ENCODE results near the gene TCF7L2.

TCF7L2 gene

GRCh38 chr10:113121153-113121552, 171.1 kb downstream of the TCF7L2 start:
- no peak for DNase-seq (ENCODE audit: low read depth, low spot score)

DNA sequence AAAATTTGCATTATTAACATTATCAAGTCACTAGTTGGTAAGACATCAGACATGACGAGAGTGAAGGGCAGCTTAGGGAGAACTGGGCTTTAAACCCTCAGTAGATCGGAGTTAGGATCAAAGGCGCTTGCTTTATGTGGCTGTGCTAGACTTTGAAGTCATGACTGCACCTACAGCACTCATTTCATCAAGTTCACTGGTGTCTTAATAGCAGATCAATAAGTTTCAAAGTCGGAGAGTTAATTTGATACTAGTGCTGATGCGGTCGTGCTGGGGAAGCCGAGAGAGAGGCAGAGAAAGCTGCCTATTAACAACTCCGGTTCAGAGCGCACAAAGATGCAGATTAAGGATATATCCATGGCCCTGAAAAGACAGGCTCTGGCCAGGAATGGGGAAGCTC, 172.9 kb downstream of the TCF7L2 start:
- no peak for DNase-seq (ENCODE audit: low read depth, low spot score)

- DNase-seq (ENCODE audit: low read depth, low spot score) = no peak
These were observed 174.7 kb downstream of the TCF7L2 start for GRCh38 chr10:113124724-113125123.

- DNase-seq (ENCODE audit: low read depth, low spot score) = no peak
These were observed 175.6 kb downstream of the TCF7L2 start for GRCh38 chr10:113125612-113126011.

DNA sequence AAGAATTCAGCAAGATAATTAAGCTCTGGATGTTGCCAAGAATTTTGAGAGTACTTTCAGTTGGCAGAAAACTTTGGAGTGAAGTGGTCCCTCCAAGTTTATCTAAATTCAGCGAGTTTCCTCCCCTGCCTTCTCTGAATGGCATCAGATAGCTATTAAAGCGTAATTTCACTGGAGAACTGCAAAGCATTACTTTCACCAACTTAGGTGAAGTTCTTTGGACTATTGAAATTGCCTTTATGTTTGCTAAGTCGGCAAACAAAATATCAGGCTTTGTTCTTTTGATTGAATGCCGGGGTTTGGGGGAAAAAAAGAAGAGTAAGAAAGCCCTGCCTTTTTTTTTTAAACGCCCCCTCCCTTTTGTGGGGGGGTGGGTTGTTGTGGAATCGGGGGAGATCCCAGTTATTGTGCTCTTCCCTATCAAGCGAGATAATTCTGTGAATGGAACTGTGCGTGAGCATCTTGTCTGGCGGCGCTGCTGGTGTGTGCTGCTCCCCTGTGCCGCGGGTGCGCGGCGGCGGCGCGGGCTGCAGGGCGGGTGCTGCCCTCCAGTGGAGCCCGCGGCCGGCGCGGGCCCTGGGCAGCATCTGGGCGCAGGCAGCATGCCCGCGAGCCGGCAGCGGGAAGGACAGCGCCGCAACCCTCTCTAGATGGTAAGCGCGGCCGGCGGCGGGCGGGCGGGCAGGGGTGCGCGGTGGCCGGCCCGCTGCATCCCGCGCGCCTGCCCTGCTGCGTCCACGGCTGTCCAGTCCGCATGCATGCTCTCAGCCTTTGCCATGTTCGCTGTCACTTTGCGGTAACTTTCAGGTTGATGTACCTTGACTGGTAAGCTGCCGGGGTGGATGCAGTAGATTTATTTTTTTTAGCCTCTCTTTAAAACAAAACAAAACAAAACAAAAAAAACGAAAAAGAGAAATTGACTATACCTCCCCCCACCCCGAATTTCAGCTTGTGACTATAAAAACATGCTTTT, 176.5 kb downstream of the TCF7L2 start:
- peak; percentile 94 for DNase-seq (ENCODE audit: low read depth, low spot score)

DNA sequence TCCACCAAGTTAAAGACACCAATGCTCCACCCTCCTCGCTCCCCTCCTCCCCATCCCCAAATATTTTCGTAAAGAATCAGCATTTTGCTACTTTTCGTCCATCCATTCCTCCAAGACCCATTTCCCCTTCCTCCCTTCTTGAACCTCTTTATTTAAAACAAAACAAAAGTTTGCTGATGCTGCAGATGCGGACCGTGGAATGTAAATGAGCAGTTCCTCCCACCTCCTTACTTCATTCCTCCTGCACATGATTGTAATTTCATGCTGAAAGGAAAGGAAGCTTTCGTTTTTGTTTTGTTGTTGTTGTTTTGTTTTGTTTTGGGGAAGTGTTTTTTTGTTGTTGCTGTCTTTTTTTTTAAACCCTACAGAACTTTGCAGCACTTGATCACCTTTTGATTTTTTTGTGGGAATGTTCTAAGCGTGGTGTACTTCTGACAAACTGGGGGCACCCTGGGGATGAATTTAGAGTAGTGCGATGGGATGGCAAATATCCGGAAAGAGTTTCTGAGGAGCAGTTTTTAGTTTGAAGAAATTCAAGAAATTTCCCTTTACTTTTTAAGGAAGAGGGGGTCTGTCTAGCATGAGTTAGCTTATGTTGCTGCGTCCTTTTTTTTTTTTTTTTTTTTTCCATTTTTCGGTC, 177.3 kb downstream of the TCF7L2 start:
- no peak for DNase-seq (ENCODE audit: low read depth, low spot score)

GRCh38 chr10:113127901-113128283, 177.8 kb downstream of the TCF7L2 start:
- no peak for DNase-seq (ENCODE audit: low read depth, low spot score)

DNA sequence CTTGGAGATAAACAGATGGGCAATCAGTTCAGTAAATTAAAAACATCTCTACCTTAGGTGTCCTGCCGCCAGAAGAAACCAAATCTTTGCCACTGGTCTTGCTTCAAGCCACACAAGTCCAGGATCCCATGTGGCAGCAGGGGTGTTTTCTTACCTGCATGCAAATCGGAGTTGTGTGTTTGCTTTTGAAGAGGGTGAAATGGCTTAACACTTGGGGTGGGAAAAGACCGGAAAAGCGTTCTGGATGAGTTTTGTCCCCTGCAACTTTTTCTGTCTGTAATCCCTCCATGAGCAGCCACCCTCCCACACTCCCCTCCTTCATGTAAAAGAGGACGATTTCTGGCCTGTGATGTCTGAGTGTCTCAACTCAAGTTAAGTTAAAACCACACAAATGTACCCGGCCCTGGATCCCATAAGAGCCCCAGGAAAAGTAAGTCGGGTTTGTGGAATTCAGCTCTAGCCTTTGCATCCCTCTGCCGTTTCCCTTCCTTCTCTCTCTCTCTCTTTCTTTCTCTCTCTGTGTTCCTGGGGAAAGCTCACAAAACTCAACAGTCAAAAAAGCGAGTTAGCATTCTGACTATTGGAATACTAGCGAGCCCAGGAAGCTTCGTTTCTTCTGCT, 178.5 kb downstream of the TCF7L2 start:
- no peak for DNase-seq (ENCODE audit: low read depth, low spot score)

DNA sequence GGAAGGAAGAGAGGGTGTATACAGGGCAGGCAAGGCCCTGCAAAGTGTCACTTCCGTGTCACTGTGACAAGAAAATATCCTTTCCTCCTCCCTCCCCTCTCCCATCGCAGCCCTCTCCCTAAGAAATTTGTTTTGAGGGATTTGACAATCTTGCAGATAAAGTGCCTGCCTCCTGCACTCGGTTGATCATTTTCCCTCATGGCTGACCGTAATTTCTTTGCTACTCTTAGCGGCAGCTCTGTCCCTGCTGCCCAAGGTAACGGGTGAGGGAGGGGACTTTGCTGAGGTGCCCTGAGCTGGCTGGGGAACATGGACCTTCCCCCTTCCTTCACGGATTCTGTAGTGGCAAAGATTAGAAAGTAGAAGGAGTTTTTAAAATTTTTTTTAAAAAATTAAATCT, 179.1 kb downstream of the TCF7L2 start:
- DNase-seq (ENCODE audit: low read depth, low spot score) = no peak

DNA sequence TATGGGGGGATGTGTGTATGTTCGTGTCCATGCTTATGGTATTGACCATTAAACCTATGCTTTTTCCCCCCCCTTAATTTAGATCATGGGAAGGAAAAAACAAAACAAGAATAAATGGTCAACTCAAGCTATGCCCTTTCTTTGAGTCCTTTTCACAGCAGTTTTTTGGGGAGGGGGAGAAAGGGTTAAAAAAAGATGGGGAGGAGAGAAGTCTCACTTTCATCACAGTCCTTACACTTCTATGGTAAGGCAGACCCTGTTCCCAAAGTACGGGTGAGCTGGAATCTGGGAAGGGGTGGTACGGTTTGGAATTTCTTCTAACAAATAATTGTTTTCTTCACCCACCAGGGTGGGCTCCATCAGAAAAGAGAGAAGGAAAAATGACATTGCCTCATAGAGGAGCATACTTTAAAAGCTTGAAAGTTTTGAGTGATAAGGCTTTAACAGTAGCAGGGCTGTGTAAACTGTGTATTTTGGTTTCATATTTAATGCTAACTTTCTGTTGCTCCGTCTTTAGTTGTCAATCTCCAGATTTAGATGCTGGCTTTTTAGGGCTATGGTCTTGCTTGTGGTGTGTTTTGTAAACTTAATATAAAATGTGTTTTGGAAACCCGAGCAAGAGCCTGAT, 180.1 kb downstream of the TCF7L2 start:
- no peak for DNase-seq (ENCODE audit: low read depth, low spot score)

DNA sequence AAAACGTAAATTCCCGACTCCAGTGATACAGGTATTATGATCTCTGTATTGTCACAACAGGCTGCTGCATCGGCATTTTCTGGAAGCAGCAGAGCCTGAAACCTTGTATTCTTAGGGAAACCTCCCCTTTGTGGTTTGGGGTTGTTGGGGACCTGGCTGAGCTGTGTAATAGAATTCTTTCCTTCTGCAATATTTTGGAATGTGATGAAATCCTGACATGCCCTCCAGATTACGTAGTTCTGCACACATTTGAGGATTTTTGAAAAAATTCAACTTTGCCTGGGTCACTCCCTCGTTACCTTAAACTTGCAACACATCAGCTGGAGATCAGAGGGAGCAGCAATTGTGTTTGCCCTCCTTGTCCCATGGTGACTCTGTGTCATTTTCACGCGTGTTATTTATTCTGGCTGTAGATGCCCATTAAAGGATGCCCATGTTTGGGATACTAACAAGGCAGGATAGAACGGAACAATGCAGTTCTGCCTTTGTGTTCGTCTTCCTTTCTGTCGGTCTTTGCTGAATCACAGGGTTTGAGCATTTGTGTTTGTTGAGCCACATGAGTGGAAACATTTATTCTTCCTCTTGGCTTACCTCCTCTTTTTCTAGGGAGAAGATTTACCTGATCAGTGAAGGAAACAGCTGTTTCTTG, 181.7 kb downstream of the TCF7L2 start:
- peak; percentile 67 for DNase-seq (ENCODE audit: low read depth, low spot score)

GRCh38 chr10:113132591-113133121, 182.6 kb downstream of the TCF7L2 start:
- DNase-seq (ENCODE audit: low read depth, low spot score) = peak; percentile 28

DNA sequence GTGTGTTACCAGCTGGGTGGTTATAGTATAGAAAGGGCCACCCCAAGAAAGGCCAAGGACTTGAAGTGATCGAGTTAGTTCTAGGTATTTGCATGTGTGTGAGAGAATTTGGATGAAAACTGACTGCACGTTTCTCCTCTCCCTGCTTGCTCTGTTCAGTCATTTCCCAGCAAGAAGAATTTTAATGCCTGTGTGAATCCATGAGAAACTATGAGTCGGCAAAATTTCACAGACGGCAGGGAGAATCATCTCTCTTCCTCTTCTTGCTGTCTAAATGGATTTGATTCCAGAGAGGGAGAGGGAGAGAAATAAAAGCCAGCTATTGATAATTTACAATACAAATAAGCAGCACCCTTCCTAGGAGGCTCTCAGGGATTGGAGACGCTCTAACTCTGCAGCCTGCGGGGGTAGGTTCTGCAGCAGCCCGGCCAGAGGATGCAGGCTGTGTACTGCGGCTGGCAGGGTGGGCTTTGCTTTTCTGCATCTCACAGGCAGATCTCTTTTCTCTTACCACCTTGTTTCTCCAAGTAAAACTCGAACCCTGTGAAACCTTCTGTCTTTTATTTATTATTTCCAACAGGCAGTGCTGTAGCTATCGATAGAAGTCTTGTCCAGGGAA, 183.6 kb downstream of the TCF7L2 start:
- peak; percentile 56 for DNase-seq (ENCODE audit: low read depth, low spot score)

GRCh38 chr10:113135025-113135424, 185.0 kb downstream of the TCF7L2 start:
- DNase-seq (ENCODE audit: low read depth, low spot score) = no peak

DNA sequence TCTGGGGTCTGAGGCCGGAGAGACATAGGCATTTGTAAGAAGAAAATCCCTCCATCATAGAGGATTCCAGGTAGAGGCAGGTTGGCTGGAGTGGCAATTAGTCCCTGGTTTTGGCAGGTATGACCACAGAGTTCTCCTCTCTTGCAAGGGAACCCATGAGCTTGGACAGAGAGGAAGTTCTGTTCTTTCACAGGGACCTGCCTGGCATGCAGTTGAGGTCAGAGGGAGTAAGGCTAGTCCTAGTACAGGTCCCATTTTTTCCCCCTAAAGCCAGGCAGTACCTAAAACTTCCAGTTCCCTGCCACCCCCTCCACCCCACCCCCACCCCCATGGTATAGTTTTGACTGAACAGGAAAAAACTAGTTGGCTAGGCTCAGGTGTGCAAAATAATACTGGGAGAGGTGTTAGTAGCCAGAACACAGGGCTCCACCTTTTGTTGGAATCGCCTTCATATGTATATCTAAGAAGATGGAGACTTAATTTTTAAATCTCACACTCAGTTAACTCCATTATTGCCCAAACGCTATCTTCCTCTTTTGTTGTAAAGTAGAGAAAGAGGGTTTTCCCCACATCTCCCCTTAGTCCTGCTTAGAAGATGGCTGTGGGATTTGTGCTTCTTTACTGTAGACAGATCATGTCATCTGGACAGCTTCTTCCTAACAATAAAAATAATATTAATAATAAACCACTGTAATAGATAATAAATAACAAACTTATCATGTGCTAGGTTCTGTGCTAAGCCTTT, 188.1 kb downstream of the TCF7L2 start:
- no peak for DNase-seq (ENCODE audit: low read depth, low spot score)

DNA sequence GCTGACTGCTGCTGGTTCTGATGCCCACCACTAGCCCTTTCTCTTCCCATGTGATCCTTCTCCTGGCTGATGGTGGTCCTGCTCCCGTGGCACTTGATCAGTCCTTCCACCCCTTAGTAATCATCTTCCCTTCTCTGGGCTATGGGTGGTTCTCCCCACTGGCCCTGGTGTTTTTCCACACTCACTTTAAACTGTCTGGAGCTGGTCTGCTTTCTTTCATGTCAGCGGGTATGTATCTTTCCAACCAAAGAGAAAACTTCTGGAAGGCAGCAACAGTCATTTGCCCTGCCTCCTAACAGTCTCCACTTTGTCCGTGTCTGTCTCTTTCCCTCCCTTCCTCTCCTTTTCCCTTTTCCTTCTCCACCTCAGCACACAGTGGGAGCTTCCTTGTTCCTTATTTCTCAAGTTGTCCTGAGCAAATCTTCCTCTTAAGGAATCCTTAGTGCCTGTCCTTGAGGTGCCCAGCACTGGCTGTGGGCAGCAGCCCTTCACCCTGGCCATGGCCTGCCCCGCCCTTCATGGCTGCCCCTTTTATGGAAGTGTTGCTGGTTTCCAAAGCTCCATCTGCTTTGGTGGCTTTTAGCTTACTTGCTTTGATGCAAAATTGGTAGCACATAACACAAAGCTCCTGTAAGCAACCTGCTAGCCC, 189.0 kb downstream of the TCF7L2 start:
- DNase-seq (ENCODE audit: low read depth, low spot score) = no peak

- peak; percentile 53 for DNase-seq (ENCODE audit: low read depth, low spot score)
These were observed 189.7 kb downstream of the TCF7L2 start for GRCh38 chr10:113139699-113140098.

GRCh38 chr10:113140143-113141011, 190.3 kb downstream of the TCF7L2 start:
- no peak for DNase-seq (ENCODE audit: low read depth, low spot score)

Measured in astrocyte of the hippocampus (primary cell).